Measurements from ENCODE around the gene TTC21A. TPM values are rescaled to one million over a fixed set of nuclear protein-coding genes. Genes with fewer than 3 reads are reported as not detected.

TTC21A gene
- total RNA-seq, 1 donor, result 5.6 TPM

DNA sequence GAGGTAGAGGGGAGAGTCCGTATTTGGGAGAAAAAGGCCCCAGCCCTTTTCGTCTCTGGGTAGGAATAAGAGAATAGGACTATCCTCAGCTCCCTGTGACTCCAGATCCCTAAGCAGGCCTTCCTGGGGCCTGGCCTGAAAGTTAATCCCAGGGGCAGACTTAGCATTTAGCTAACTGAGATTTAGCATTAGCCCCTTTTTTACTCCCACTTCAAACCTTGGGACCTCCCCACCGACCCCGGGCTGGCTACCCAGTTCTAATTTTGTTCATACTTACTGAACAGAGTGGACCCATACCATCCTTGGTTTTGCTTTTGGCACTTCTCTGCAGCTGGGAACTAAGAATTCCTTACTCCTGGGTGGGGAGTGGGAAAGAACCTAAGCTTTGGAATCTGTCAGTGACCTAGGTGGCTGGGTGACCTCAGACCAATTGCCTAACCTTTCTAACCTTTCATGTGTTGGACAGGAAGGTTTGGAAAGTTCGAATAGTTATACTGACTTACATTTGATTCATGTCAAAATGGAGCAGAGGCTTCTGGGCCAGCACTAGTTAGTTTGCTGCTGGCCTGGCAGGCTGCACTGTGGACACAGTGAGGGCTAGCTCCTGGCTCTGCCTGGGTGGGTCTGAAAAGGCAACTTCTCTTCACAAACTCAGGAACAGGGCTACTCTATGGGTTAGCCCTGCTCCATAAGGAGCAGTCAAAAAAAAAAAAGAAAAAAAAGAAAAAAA lies 11.6 kb downstream of the TTC21A start:
- Histone ChIP-seq H3K4me1 (ENCODE audit: insufficient read depth, low read length) (peaks cover 17% of the 10 kb centered on the region), H3K9me3 (ENCODE audit: low read depth, low read length) (no peaks in the 10 kb centered on the region), H3K4me3 (ENCODE audit: low read length) (no peak overlapping the region), H3K27me3 (ENCODE audit: insufficient read depth, low read length) (no peaks in the 10 kb centered on the region)

DNA sequence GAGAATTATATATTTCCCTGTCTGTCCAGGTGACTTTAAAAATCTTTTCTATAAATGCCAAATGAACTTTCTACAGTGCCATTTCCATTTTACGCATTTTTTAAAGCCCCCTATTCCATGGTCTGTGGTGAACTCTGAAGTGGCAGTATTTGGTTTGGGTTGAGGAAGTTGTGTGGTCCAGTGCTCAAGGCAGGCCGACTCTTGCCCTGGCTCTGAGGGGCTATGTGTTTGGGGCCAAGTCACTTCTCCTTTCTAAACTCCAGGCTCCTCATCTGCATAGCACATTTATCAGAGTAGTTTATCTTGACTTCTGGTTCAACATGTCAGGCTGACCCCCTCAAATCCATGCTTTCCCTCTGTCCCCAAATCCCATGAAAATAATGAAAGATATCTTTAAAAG lies 14.1 kb downstream of the TTC21A start:
- no peaks in the 10 kb centered on the region for H3K27me3 ChIP-seq (ENCODE audit: insufficient read depth, low read length)
- H3K4me3 ChIP-seq (ENCODE audit: low read length), result no peak overlapping the region
- H3K4me1 ChIP-seq (ENCODE audit: insufficient read depth, low read length), result peaks cover 20% of the 10 kb centered on the region
- no peaks in the 10 kb centered on the region for H3K9me3 ChIP-seq (ENCODE audit: low read depth, low read length)

DNA sequence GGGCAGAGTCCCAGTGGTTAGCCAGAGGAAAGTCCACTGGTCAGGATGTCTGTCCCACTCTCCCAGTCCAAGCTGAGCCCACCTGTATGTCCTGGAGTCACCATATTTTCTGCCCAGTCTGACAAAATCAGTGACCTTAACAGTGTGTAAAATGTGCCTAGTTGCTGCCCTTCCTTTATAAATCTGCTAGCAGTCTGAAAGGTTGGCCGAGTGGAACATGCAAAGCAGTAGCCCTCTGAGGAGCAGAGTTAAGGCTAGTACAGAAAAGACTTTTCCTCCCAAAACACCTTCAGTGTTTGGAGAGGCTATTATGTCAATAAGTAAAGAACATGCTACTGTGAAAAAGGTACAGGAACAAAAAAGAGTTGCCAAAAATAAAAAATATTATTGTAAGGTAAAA lies 15.3 kb downstream of the TTC21A start:
- Histone ChIP-seq H3K4me1 (ENCODE audit: insufficient read depth, low read length) (peaks cover 32% of the 10 kb centered on the region), H3K4me3 (ENCODE audit: low read length) (no peak overlapping the region), H3K9me3 (ENCODE audit: low read depth, low read length) (no peaks in the 10 kb centered on the region), H3K27me3 (ENCODE audit: insufficient read depth, low read length) (no peaks in the 10 kb centered on the region)

DNA sequence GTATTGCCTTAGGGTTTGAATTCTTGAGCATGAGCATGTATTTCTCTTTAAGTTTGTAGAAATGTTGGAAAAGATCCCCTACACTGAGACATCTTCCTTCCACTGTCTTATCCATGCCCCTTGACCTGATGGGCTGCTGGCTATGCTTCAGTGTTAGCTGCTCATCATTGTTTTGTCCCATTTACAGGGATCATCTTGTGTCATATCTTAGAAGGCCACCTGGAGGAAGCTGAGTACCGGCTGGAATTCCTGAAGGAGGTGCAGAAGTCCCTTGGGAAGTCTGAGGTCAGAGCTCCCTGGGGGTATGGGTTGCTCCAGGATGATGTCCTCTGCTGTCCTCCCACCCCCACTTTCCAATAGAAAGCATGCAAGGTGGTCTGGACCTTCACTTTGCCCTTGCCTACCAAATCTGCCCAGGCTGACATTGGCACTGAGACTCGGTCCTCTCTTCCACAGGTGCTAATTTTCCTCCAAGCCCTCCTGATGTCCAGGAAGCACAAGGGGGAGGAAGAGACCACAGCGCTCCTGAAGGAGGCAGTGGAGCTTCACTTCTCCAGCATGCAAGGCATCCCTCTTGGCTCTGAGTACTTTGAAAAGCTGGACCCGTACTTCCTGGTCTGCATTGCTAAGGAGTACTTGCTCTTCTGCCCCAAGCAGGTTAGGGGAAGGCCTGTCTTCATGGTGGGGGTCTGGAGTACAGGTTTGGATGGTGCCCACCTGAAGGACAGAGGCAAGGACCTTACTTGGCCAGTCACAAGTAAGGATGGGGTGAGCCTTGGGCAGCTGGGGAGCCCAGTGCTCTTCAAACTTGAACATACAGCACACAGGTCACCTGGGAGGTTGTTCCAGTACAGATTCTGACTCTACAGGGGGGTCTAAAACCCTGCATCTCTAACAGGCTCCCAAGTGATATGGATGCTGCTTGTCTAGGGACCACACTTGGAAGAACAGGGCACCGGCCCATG lies 17.7 kb downstream of the TTC21A start:
- no peak overlapping the region for H3K4me3 ChIP-seq (ENCODE audit: low read length)
- H3K9me3 ChIP-seq (ENCODE audit: low read depth, low read length), result no peaks in the 10 kb centered on the region
- H3K4me1 ChIP-seq (ENCODE audit: insufficient read depth, low read length), result peaks cover 40% of the 10 kb centered on the region
- no peaks in the 10 kb centered on the region for H3K27me3 ChIP-seq (ENCODE audit: insufficient read depth, low read length)

DNA sequence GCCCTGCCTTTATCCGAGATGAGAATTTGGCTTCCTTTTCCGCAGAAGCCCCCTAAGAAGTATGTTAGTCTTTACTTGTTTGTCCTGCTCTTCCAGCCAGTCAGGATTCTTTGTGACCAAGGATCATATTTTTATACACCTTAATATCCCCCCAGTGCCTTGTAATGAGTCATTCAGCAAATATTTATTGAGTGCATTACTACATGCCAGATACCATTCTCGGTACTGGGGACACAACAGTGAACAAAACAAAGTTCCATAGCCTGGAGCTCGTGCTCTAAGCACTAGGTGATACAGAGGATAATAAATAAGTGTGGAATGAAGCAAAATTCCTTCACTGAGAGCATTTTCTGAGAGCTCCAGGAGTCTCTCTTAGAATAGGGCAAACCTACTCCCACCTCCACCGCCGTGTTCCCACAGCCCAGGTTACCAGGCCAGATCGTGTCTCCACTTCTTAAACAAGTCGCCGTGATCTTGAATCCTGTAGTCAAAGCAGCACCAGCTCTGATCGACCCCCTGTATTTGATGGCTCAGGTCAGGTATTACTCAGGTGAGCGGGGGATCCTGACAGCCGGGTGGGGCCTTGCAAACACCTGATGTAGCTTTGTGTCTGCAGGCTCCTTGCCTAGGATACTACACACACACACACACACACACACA lies 18.5 kb downstream of the TTC21A start:
- Histone ChIP-seq H3K4me1 (ENCODE audit: insufficient read depth, low read length) (peaks cover 40% of the 10 kb centered on the region), H3K27me3 (ENCODE audit: insufficient read depth, low read length) (no peaks in the 10 kb centered on the region), H3K4me3 (ENCODE audit: low read length) (no peak overlapping the region), H3K9me3 (ENCODE audit: low read depth, low read length) (no peaks in the 10 kb centered on the region)

DNA sequence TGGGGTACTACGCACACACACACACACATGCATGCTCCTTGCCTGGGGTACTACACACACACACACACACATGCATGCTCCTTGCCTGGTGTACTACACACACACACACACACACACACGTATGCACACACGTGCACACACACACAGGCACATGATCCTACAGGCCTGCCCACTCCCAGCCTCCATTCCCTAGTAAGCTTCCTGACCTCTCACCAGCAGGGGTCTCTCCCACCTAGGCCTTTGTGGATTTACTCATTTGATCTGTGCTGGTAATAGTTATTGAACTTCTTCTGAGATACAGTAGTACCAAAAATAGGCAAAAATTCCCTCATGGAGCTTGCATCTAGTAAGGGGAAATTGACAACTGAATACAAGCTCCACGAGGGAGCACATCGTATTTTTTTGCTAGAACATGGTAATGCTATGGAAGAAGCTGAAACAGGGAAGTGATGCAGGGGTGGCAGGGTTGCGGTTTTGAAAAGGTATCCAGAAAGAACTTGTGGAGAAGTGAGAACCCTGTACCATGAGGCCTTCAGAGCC lies 19.1 kb downstream of the TTC21A start:
- no peaks in the 10 kb centered on the region for H3K9me3 ChIP-seq (ENCODE audit: low read depth, low read length)
- H3K27me3 ChIP-seq (ENCODE audit: insufficient read depth, low read length), result no peaks in the 10 kb centered on the region
- H3K4me1 ChIP-seq (ENCODE audit: insufficient read depth, low read length), result peaks cover 35% of the 10 kb centered on the region
- no peak overlapping the region for H3K4me3 ChIP-seq (ENCODE audit: low read length)

DNA sequence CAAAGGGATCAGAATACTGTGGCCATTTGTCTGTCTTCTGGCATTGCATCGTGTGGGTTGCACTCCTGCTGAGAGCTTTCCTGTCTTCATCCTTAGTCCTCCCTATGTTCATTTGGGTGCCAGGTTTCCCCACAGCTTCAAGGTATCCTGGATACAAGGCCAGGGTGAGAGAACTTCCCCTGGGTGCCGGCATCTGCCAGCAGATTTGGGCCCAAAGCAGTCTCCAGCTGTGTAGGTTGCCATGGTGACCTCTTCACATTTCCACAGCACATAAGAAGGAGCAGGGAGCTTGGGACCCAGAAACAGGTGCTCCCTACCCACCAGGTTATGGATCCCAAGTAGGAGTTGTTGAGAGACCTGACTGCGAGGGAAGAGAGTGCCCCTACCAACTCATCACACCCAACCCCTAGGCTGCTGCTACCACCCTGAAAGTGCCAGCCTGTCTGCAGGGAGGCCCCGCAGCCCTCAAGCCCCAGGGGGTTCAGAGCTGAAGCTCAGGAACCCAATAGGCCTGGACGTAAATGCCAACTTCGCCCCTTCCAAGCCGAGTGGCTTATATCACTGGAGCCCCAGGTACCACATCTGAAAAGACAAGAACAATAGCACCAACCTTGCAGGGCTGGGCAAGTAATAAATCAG lies 19.9 kb downstream of the TTC21A start:
- H3K4me3 ChIP-seq (ENCODE audit: low read length), result no peak overlapping the region
- H3K4me1 ChIP-seq (ENCODE audit: insufficient read depth, low read length), result peaks cover 27% of the 10 kb centered on the region
- no peaks in the 10 kb centered on the region for H3K27me3 ChIP-seq (ENCODE audit: insufficient read depth, low read length)
- H3K9me3 ChIP-seq (ENCODE audit: low read depth, low read length), result no peaks in the 10 kb centered on the region

DNA sequence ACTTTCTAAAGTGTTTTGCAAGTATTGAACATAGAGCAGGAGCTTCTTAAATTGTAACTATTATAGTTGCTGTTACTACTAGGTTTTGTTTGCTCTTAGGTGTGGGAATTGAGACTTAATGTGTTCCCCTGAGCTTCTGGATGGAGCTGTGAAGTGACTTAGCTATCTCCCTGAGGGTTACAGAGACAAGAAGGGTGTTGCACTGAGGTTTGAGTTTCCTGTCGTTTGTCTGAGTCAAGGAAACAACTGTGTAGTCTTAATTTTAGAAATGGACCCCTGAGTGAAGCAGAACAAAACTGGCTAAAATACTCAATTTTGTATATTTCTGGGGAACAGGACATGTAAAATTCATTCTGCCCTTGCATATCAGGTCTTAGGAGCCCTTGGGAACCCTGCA lies 20.4 kb downstream of the TTC21A start:
- H3K27me3 ChIP-seq (ENCODE audit: insufficient read depth, low read length), result no peaks in the 10 kb centered on the region
- no peaks in the 10 kb centered on the region for H3K9me3 ChIP-seq (ENCODE audit: low read depth, low read length)
- no peak overlapping the region for H3K4me3 ChIP-seq (ENCODE audit: low read length)
- peaks cover 23% of the 10 kb centered on the region for H3K4me1 ChIP-seq (ENCODE audit: insufficient read depth, low read length)

DNA sequence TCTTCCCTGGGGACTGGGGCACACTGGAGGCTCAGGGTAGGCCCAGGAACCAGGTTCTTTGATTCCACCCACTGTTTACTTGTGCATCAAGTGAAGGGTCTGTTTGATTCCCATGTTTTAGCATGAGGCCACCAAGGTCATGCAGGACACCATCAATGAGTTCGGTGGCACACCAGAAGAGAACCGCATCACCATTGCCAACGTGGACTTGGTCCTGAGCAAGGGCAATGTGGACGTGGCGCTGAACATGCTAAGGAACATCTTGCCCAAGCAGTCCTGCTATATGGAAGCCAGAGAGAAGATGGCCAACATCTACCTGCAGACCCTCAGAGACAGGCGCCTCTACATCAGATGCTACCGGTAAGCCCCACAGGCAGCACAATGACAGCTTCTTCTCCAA lies 21.5 kb downstream of the TTC21A start:
- Histone ChIP-seq H3K4me1 (ENCODE audit: insufficient read depth, low read length) (peaks cover 23% of the 10 kb centered on the region), H3K4me3 (ENCODE audit: low read length) (no peak overlapping the region), H3K9me3 (ENCODE audit: low read depth, low read length) (no peaks in the 10 kb centered on the region), H3K27me3 (ENCODE audit: insufficient read depth, low read length) (no peaks in the 10 kb centered on the region)

DNA sequence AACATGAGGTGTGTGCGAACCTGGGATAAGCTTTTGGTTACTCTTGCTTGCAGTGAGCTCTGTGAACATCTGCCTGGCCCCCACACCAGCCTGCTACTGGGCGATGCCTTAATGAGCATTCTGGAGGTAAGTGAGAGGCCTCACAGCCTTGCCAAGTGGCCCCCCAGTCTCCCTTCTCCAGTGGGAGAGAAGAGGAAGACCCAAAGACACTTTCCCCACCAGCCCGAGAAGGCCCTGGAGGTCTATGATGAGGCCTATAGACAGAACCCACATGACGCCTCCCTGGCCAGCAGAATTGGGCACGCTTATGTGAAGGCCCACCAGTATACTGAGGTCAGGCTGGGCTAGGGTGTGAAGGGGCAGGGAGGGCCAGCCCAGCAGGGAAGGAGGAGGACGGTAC lies 22.5 kb downstream of the TTC21A start:
- Histone ChIP-seq H3K4me1 (ENCODE audit: insufficient read depth, low read length) (peaks cover 23% of the 10 kb centered on the region), H3K9me3 (ENCODE audit: low read depth, low read length) (no peaks in the 10 kb centered on the region)

DNA sequence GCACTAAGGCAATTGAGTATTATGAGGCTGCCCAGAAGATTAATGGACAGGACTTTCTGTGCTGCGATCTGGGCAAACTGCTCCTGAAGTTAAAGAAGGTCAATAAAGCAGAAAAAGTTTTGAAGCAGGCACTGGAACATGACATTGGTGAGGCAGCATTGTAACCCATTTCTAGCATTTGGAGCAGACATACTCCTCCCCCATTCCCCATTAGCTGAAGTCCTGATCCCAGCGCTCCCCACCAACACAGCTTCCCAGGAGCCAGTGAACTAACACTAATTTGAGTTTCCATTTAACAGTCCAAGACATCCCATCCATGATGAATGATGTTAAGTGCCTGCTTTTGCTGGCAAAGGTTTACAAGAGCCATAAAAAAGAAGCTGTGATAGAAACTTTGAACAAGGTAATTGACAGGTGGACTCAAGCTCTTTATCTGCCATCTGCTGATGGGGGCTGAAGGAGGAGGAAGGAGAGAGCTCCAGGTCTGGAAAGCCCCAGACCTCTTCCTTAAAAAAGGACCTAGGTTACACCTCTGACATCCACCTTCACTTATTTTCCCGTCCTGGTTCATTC lies 23.3 kb downstream of the TTC21A start:
- Histone ChIP-seq H3K4me1 (ENCODE audit: insufficient read depth, low read length) (peaks cover 23% of the 10 kb centered on the region), H3K9me3 (ENCODE audit: low read depth, low read length) (no peaks in the 10 kb centered on the region), H3K4me3 (ENCODE audit: low read length) (no peak overlapping the region), H3K27me3 (ENCODE audit: insufficient read depth, low read length) (no peaks in the 10 kb centered on the region)

More for the DNA sequence above, 22.5 kb downstream of the TTC21A start:
- no peak overlapping the region for H3K4me3 ChIP-seq (ENCODE audit: low read length)
- H3K27me3 ChIP-seq (ENCODE audit: insufficient read depth, low read length), result no peaks in the 10 kb centered on the region

DNA sequence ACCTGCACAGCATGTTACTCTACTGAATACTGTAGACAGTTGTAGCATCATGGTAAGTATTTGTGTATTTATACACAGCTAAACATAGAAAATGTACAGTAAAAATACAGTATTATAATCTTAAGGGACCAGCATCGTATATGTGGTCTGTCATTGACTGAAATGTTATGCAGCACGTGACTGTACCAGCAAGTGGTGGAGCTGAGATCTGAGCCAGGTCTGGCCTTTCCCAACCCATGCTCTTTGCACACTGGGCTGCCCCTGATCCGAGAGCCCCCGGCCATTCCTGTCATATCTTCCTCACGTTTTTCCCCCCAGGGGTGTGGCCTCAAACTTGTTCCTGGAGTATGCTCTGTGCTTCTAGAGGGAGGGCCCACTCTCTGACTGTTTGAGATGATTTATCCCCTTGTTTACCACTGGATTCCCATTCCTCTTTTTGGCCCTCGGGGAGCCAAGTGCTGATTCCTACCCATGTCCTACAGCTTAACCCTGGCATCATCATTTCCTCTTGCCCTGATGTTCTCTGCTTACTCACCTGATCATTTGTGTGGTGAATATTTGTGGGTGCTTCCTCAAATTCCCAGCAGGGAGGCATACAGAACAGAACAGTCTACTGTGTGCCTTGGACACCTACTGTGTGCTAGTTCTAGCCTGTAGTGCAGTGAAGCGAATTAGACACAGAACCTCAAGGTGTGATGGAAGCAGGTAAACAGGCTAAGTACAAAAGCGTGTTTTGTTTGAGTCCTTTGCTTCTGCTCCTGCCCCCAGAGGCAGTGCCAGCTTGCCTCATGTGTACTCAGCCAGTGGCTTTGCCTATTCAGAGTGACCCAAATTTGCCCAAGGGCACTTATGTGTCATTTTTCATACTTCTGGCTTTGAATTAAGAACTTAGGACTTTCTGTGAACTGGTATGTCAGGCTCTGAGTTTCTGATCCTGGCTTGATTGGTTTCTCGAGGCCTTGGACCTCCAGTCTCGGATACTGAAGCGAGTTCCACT lies 24.9 kb downstream of the TTC21A start:
- H3K9me3 ChIP-seq (ENCODE audit: low read depth, low read length), result no peaks in the 10 kb centered on the region
- H3K4me3 ChIP-seq (ENCODE audit: low read length), result no peak overlapping the region
- no peaks in the 10 kb centered on the region for H3K27me3 ChIP-seq (ENCODE audit: insufficient read depth, low read length)
- H3K4me1 ChIP-seq (ENCODE audit: insufficient read depth, low read length), result peaks cover 12% of the 10 kb centered on the region

DNA sequence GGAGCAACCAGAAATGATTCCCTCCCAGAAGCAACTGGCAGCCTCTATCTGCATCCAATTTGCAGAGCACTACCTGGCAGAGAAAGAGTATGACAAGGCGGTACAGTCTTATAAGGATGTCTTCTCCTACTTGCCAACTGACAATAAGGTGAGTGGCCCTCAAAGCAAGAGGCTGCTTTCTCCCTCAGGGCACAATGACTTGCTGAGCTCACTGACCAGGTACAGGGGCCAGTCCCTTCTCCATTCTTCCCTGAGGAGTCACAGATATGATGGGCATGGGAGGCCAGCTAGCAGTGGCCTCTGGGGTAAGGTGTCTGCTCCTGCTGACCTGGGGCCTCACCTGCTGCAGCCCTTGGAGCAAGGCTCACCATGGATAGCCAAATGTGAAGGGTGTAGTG lies 25.6 kb downstream of the TTC21A start:
- H3K4me3 ChIP-seq (ENCODE audit: low read length), result no peak overlapping the region
- peaks cover 5% of the 10 kb centered on the region for H3K4me1 ChIP-seq (ENCODE audit: insufficient read depth, low read length)
- no peaks in the 10 kb centered on the region for H3K27me3 ChIP-seq (ENCODE audit: insufficient read depth, low read length)
- H3K9me3 ChIP-seq (ENCODE audit: low read depth, low read length), result no peaks in the 10 kb centered on the region
